HG03460 (cell line): ENCODE data around the gene RARB.

Experiments used
- ATAC-seq: cut with Tn5 transposase; IDR thresholded peaks from one replicate; pipeline ENCODE4 v1.9.1; 2021; ENCODE audit not compliant: unreplicated experiment

Gene RARB

GRCh38 chr3:25427942-25428788, at the start of gene RARB:
TSS of gene RARB (plus strand) at chr3:25428263. CDS start at chr3:25428732, 469 bp downstream.
- no peak for ATAC-seq

DNA sequence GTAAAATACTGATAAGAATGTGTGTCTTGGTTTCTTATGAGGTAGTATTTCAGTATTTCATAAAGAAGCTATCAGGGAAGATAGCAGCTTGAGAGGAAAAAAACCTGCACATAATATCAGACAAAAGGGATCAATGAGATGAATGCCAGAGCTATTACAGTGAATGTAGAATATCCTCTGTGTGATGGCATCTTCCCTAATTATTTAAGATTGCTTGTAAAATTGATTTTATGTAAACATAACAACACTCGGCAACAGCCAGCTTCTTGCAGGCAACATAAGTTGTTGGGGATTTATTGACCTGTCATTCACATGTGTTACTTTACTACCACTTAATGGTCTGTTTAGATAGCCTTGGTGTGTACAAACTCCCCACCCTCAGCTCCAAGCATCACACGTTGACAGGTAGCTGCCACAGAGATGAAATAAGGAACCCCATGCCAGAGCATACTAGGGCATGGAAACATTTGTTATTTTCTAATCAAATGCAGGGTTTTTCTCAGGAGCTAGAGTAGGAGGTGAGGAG, 49.2 kb upstream of the RARB start:
- no peak for ATAC-seq

GRCh38 chr3:25380222-25380739, 47.8 kb upstream of the RARB start:
- no peak for ATAC-seq

GRCh38 chr3:25381083-25381482, 47.0 kb upstream of the RARB start:
- ATAC-seq, result no peak

- ATAC-seq, result no peak
These were observed 43.6 kb upstream of the RARB start for GRCh38 chr3:25384471-25384870.

DNA sequence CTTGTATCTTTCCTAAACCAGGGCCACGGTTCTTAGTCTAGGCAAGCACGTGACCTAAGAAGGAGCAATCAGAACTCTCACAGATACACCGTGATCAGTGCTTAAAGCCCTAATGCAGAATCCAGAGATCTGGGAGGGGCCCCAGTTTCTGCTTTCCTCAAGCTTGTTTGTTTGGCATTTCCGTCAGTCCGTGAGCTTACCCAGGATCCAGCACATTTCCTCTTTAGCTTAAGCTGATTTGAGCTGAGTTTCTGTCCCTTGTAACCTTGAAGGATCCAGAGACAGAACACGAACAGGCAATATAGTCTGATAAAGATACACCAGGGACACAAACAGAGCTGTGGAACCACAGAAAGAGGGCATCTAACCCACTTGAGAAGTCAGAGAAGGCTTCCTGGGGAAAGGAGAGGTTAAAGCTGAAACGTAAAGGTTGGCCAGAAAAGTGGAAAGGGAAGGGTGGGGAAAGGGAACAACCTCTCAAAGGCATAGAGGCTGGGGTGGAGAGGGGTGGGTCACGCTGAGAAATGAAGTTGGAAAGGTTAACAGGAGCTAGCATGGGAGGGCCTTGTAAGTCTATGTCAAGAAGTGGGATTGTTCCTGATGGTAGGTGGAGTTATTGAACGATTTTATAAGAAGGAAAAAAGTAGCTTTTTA, 42.1 kb upstream of the RARB start:
- ATAC-seq, result no peak

DNA sequence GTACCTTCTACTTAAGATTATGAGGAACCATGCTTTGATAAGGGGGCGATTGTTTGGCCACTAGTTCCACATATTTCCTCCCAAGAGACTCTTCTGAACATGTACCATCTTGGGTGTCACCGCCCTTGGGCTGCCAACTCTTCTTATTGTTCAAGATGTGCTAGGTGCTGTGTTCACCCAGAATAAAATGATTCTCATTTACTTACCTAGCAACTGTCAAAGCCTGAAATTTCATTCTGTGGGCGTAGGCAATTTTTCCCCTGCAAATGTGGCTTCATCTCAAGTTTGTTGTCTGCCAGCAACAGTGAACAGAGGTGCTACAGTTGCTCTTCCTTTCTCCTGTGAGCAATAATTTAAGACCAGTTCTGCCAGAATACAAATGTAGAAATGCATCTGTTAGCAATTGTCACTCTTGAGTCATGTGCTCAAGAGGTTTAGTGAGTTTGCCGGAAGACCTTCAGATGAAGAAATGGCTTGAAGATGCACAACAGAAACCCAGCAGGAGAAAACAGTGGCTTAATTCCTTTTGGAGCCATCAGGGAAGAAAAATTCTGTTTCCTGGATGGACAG, 41.3 kb upstream of the RARB start:
- no peak for ATAC-seq

DNA sequence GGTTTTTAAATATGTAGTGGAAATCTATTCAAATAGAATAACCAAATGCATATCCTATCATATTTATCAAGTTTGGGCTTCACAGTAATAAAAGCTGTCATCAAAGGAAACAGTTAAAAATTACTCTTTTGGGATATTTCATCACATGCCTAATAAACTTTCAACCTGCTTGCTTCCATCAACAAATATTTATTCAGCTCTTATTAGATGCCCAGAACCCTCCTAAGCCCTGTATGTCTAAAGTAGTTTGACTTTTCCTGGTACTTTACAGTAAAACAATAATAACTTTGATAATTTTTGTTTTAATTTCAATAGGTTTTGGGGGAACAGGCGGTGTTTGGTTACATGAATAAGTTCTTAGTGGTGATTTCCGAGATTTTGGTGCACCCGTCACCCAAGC, 37.5 kb upstream of the RARB start:
- no peak for ATAC-seq

DNA sequence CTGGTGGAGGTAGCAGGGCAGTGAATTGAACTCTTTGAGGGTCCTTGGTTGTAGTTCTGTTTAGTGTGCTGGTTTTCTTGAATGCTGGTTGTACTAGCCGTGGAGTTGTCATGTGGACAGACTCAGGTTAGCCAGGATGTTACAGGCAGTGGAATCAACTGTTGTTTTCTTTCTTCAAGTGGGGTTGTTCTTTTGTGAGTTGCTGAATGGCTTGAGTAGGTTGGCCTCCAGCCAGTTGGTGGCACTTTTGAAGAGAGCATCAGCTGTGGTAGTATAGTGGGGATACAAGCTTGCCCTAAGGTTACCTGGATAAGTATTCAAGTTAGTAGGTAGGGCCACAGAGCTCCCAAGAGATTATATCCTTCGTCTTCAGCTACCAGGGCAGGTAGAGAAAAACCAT, 31.8 kb upstream of the RARB start:
- ATAC-seq, result no peak

GRCh38 chr3:25396686-25397085, 31.4 kb upstream of the RARB start:
- ATAC-seq, result no peak

GRCh38 chr3:25397150-25397549, 30.9 kb upstream of the RARB start:
- no peak for ATAC-seq

- ATAC-seq, result no peak
These were observed 27.5 kb upstream of the RARB start for GRCh38 chr3:25400587-25400986.

GRCh38 chr3:25403968-25404367, 24.1 kb upstream of the RARB start:
- ATAC-seq, result no peak

DNA sequence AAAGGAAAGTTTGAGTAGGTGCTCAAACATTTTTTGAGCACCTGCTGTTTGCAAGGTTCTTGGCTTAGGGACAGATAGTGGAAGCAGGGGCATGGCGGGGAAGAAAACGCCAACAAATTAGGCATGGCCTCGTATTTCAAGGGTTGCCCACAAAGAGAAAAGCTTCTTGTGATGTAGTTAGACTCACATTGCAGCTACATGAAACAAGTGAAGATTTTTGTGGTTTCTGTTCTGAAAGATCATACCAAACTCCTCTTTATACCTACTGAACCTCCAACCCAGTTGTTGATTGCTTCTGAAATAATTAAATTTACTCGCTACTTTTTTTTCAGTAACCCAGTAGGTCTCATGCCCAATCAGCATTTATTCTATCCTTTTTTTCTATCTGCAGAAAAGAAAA, 23.5 kb upstream of the RARB start:
- ATAC-seq, result no peak

DNA sequence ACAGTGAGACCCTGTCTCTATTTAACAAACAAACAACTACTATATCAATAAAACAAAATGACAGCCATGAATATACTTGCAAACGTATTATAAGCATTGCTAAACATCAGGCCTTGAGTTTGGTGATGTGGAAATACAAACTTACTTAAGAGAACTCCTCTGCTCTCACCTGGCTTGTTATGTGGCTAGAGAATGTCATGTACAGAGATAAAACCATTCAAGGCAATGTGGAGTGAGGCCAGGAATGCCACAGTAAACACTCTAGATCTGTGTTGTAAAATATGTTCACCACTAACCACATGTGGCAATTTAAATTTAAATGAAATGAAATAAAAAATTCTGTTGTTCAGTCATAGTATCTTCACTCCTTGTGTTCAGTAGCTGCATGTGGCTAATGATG, 22.7 kb upstream of the RARB start:
- ATAC-seq, result no peak

DNA sequence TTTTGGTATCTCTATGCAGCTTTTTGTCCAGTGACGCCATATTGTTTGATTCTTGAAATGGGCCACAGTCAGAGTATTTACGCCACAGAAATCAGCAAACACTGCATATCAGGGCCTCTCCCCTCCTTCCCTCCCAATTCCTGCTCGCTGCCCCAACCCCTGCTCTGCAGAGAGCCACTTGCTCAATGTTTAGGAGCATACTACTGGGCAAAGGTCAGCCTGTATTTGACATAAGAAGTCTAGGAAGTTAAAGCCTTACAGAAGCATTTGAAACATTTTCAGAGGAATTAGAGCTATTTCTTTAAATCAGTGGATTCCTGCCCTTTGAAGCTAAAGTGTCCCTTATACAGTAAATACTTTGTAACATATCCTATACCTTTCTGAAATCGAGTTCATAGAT, 17.4 kb upstream of the RARB start:
- no peak for ATAC-seq

- no peak for ATAC-seq
These were observed 15.8 kb upstream of the RARB start for GRCh38 chr3:25412269-25412668.

DNA sequence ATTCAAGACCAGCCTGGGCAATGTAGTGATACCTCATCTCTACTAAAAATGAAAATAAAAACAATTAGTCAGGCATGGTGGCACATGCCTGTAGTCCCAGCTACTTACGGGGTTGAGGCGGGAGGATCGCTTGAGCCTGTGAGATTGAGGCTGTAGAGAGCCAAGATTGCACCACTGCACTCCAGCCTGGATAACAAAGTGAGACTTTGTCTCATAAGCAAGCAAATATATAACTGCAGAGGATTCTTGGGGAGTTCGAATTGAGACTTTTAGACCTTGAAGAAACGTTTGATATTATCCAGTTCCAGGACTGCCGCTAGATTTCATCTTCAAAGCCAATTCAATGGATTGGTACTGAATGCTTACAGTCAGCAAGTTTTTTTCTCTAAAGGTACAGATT, 11.9 kb upstream of the RARB start:
- ATAC-seq, result no peak

GRCh38 chr3:25418596-25418995, 9.5 kb upstream of the RARB start:
- no peak for ATAC-seq

- no peak for ATAC-seq
These were observed 8.8 kb upstream of the RARB start for GRCh38 chr3:25419251-25419650.

GRCh38 chr3:25420147-25420546, 7.9 kb upstream of the RARB start:
- no peak for ATAC-seq

GRCh38 chr3:25420885-25421284, 7.2 kb upstream of the RARB start:
- no peak for ATAC-seq
